Endodermal cell (in vitro differentiated cells): ENCODE data around the gene SLC4A4. TPM values are rescaled to one million over a fixed set of nuclear protein-coding genes. Genes with fewer than 3 reads are reported as not detected.

ENCODE experiments used
- DNase-seq: peaks from one replicate; pipeline ENCODE4 v3.0.0-alpha.2; 2017
- H3K27ac ChIP-seq: 2 replicates; pipeline ENCODE4 v1.5.1; 2013; ENCODE audit warnings: mild to moderate bottlenecking, low read depth, low read length, moderate library complexity
- H3K27me3 ChIP-seq: 2 replicates; pipeline ENCODE4 v1.6.1; 2013; ENCODE audit warnings: mild to moderate bottlenecking, low read length, moderate library complexity; ENCODE audit not compliant: insufficient read depth, control insufficient read depth, poor library complexity, severe bottlenecking
- H3K36me3 ChIP-seq: 2 replicates; pipeline ENCODE4 v1.7.0; 2013; ENCODE audit warnings: mild to moderate bottlenecking, low read length, moderate library complexity; ENCODE audit not compliant: control insufficient read depth, insufficient read depth
- H3K4me1 ChIP-seq: one replicate; pipeline ENCODE4 v1.7.0; 2013; ENCODE audit warnings: low read length; ENCODE audit not compliant: control insufficient read depth, insufficient read depth
- H3K4me3 ChIP-seq: 2 replicates; pipeline ENCODE4 v1.5.1; 2013; ENCODE audit warnings: mild to moderate bottlenecking, low read length, moderate library complexity
- H3K9ac ChIP-seq: 2 replicates; pipeline ENCODE4 v1.6.1; 2013; ENCODE audit warnings: mild to moderate bottlenecking, low read length, moderate library complexity; ENCODE audit not compliant: poor library complexity, severe bottlenecking; ENCODE audit errors: extremely low read depth
- H3K9me3 ChIP-seq: 2 replicates; pipeline ENCODE4 v1.6.1; 2013; ENCODE audit warnings: mild to moderate bottlenecking, low read length, moderate library complexity; ENCODE audit not compliant: control insufficient read depth
- H3K27ac Mint-ChIP-seq: 2 replicates; pipeline ENCODE4 v1.8.0; 2020; ENCODE audit warnings: mixed read lengths
- H3K27me3 Mint-ChIP-seq: 2 replicates; pipeline ENCODE4 v1.8.0; 2021; ENCODE audit warnings: mild to moderate bottlenecking, mixed read lengths; ENCODE audit not compliant: insufficient read depth
- H3K36me3 Mint-ChIP-seq: 2 replicates; pipeline ENCODE4 v1.8.0; 2020; ENCODE audit warnings: low read depth, mixed read lengths
- H3K4me1 Mint-ChIP-seq: 2 replicates; pipeline ENCODE4 v1.8.0; 2020; ENCODE audit warnings: mixed read lengths
- H3K4me3 Mint-ChIP-seq: 2 replicates; pipeline ENCODE4 v1.8.0; 2020; ENCODE audit warnings: mild to moderate bottlenecking, moderate library complexity, mixed read lengths
- H3K9me3 Mint-ChIP-seq: 2 replicates; pipeline ENCODE4 v1.8.0; 2020; ENCODE audit warnings: mild to moderate bottlenecking, mixed read lengths
- WGBS, 2 experiments: methylation state at CpG; one replicate each; pipeline versions ENCODE4 v1.1.5 to v1.1.7; 2013; ENCODE audit warnings: missing lambda C conversion rate in 2 of 2, mixed read lengths in 1 of 2; ENCODE audit not compliant: insufficient coverage in 1 of 2, insufficient read length in 1 of 2; 5-methylcytosine and 5-hydroxymethylcytosine counted together
- long read RNA-seq, 4 experiments: library from polyadenylated mRNA in 2 of 4; library from RNA in 1 of 4; library from capped mRNA in 1 of 4; stranded (forward) in 3 of 4; unstranded in 1 of 4; transcript quantifications; one replicate each; pipeline ENCODE4 v2.0.0, GENCODE V29; 2020 to 2021; ENCODE audit warnings: inconsistent platforms in 1 of 4
- polyA plus RNA-seq, 2 experiments: library from polyadenylated mRNA; stranded (reverse); fragments of 50-300 nt; gene quantifications; one replicate each; pipeline ENCODE4 v1.2.3, GENCODE V29; 2013
- total RNA-seq, 2 donors: library from RNA; stranded (reverse); fragmentation: NEBNext Ultra II Directional in 1 of 2; extraction: Animal tissue kit (Norgen Biotek cat#: 25700) in 1 of 2; gene quantifications; 2 replicates in 1 of 2; 3 replicates in 1 of 2; pipeline ENCODE4 v1.2.1, GENCODE V29; 2021
- TF ChIP-seq, protein P1 (sequence below): fragments of 200-600 bp; sonication (generic); conservative IDR thresholded peaks from 2 replicates; pipeline ENCODE4 v1.5.0; 2021; ENCODE audit warnings: antibody characterized with exemption, mild to moderate bottlenecking

SLC4A4 gene
- total RNA-seq = 1 to 10 TPM; 3.3 to 3.8 TPM
- 1.2 TPM for polyA plus RNA-seq (2013, experiment 1 of 2)
- 1.1 TPM for polyA plus RNA-seq (2013, experiment 2 of 2)
- long read RNA-seq, experiment 1, partial matches to known transcripts = 2 of 2 reads
- long read RNA-seq, experiment 1, other reads (novel, unspliced or antisense) = 0 of 2 reads
- long read RNA-seq, experiment 2, full-length matches to known transcripts = 2 of 8 reads
- long read RNA-seq, experiment 2, partial matches to known transcripts = 5 of 8 reads
- long read RNA-seq, experiment 2, other reads (novel, unspliced or antisense) = 1 of 8 reads
- long read RNA-seq, experiment 3, partial matches to known transcripts = 1 of 2 reads
- long read RNA-seq, experiment 3, other reads (novel, unspliced or antisense) = 1 of 2 reads
- long read RNA-seq, experiment 4, partial matches to known transcripts = 0 of 1 reads
- long read RNA-seq, experiment 4, other reads (novel, unspliced or antisense) = 1 of 1 reads

DNA sequence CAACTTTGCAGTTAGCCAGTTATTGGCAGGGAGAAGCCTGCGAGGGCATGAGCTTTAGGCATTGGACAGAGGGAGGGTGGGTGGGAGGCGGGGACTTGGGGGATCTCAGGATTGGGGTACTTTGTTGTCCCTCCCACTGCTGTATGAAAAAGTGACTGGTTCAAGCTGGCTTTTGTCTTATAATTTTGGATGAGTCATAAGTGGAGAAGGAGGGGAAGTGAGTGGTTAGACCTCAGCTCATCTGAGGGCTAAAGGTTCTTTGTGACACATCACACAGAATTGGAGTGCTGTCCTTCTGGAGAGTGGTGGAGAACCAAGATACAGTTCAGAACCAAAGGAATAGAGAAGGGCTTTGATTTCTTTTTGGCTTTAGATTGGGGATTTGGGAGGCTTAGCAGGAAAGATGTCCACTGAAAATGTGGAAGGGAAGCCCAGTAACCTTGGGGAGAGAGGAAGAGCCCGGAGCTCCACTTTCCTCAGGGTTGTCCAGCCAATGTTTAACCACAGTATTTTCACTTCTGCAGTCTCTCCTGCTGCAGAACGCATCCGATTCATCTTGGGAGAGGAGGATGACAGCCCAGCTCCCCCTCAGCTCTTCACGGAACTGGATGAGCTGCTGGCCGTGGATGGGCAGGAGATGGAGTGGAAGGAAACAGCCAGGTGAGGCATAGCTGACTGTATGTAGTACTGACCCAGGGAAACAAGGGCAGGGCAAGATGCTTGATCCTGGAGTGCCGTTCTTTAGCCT lies at the start of gene SLC4A4:
SLC4A4 (plus strand) TSS at position 175 of the 748 bp plus-strand sequence.
- Histone ChIP-seq H3K9me3 (no peaks in the 10 kb centered on the region), H3K4me1 (no peaks in the 10 kb centered on the region), H3K36me3 (no peaks in the 10 kb centered on the region), H3K9ac (no peak within 1 kb of the TSS), H3K27me3 (no peaks in the 10 kb centered on the region), H3K27ac (no peak within 1 kb of the TSS), H3K4me3 (no peak within 1 kb of the TSS)
- TF ChIP-seq, protein P1, sequence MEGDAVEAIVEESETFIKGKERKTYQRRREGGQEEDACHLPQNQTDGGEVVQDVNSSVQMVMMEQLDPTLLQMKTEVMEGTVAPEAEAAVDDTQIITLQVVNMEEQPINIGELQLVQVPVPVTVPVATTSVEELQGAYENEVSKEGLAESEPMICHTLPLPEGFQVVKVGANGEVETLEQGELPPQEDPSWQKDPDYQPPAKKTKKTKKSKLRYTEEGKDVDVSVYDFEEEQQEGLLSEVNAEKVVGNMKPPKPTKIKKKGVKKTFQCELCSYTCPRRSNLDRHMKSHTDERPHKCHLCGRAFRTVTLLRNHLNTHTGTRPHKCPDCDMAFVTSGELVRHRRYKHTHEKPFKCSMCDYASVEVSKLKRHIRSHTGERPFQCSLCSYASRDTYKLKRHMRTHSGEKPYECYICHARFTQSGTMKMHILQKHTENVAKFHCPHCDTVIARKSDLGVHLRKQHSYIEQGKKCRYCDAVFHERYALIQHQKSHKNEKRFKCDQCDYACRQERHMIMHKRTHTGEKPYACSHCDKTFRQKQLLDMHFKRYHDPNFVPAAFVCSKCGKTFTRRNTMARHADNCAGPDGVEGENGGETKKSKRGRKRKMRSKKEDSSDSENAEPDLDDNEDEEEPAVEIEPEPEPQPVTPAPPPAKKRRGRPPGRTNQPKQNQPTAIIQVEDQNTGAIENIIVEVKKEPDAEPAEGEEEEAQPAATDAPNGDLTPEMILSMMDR = no peak
- Mint-ChIP-seq H3K4me3 (no peak within 1 kb of the TSS), H3K9me3 (no peaks in the 10 kb centered on the region), H3K4me1 (no peaks in the 10 kb centered on the region), H3K27ac (peak within 1 kb of the TSS; percentile 11), H3K27me3 (no peaks in the 10 kb centered on the region), H3K36me3 (no peaks in the 10 kb centered on the region)
- WGBS, 2 experiments = 93 to 95% methylated on average over 5 to 8 of the region's 8 CpGs
- no peak for DNase-seq

DNA sequence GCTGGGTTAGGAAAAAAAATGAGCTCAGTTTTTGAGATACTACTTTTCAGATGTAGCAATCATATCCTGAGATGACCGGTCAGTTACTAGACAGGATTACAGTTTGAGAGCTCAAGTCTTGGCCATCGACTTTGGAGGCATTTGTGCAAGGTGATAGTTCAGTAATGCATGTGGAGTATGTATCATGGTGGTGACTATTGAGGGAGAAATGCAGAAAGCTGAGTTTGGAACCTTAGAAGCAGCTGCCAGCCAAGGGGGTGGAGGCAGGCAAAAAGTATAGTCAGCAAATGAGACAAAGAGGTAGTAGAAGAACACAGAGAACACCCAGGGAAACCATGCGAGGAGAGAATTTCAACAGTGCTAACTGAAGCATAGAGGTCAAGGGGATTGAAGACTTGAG lies 48.7 kb upstream of the SLC4A4 start:
- H3K27ac Mint-ChIP-seq = no peak overlapping the region
- no peaks in the 10 kb centered on the region for H3K4me1 Mint-ChIP-seq
- no peak for DNase-seq
- no peaks in the 10 kb centered on the region for H3K36me3 Mint-ChIP-seq
- Histone ChIP-seq H3K9ac (no peak overlapping the region), H3K4me3 (no peak overlapping the region), H3K27me3 (no peaks in the 10 kb centered on the region), H3K27ac (no peak overlapping the region), H3K36me3 (no peaks in the 10 kb centered on the region), H3K4me1 (no peaks in the 10 kb centered on the region), H3K9me3 (no peaks in the 10 kb centered on the region)
- no peaks in the 10 kb centered on the region for H3K9me3 Mint-ChIP-seq
- TF ChIP-seq, protein P1 = no peak
- H3K27me3 Mint-ChIP-seq = no peaks in the 10 kb centered on the region
- 92% methylated on average over 3 of the region's 3 CpGs for WGBS, 2 experiments
- H3K4me3 Mint-ChIP-seq = no peak overlapping the region

DNA sequence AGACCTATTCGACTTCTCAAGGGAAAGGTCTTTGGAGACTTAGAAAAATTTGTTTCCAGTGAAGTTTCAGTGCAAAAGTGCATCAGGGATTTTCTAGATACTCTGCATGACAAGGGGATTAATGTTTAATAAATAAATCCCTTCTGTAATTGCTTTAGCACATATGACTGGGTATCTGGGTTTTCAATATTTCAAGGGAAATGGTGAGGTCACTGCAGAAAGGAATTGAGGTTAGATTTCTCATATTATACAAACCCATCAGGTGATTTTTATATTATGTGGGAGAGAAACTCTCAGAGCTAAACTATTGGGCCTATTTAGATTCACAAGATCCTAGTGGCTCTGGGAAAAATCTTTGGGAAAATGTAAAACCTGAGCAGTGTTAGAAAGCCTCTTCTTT lies 48.3 kb upstream of the SLC4A4 start:
- no peaks in the 10 kb centered on the region for H3K4me1 Mint-ChIP-seq
- H3K9me3 ChIP-seq = no peaks in the 10 kb centered on the region
- no peak overlapping the region for H3K27ac Mint-ChIP-seq
- no peak overlapping the region for H3K27ac ChIP-seq
- TF ChIP-seq, protein P1 = no peak
- 98 to 100% methylated on average over 1 of the region's 1 CpG for WGBS, 2 experiments
- no peaks in the 10 kb centered on the region for H3K4me1 ChIP-seq
- DNase-seq = no peak
- H3K4me3 Mint-ChIP-seq = no peak overlapping the region
- no peaks in the 10 kb centered on the region for H3K9me3 Mint-ChIP-seq
- H3K27me3 Mint-ChIP-seq = no peaks in the 10 kb centered on the region
- no peaks in the 10 kb centered on the region for H3K36me3 Mint-ChIP-seq
- no peaks in the 10 kb centered on the region for H3K36me3 ChIP-seq
- no peak overlapping the region for H3K9ac ChIP-seq
- no peak overlapping the region for H3K4me3 ChIP-seq
- no peaks in the 10 kb centered on the region for H3K27me3 ChIP-seq
